NCI-H748 (cell line): ENCODE measurements around the gene SFXN3.

Experiments
- DNase-seq: peaks from one replicate; lab custom pipeline; 2025; ENCODE audit not compliant: unreplicated experiment; lab: John Stamatoyannopoulos, UW

Gene SFXN3

DNA sequence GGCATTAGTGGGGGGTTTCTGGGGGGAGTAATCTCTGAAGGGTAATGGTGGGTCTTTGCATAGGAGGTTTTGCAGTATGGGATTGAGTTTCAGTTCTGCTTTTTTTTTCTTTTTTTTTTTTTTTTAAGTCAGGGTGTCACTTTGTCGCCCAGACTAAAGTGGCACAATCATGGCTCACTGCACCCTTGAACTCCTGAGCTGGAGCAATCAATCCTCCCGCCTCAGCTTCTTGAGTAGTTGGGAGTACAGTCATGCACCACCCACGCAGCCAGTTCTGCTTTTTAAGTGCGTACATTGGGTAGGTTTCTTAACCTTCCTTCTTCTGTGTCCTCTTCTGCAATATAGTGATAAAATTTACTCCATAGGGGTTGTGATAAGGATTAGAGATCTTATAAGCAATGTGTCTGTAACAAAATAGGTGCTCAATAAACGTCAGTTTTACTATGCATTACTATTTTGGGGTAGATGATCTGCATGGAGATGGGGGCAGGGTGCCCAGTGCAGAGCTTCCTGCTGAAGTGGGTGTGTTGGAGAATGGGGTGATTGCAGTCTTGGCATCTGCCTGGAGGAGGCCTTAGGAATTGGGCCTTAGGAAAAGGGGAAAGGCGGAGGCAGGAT lies 40.3 kb downstream of the SFXN3 start:
- DNase-seq = no peak

DNA sequence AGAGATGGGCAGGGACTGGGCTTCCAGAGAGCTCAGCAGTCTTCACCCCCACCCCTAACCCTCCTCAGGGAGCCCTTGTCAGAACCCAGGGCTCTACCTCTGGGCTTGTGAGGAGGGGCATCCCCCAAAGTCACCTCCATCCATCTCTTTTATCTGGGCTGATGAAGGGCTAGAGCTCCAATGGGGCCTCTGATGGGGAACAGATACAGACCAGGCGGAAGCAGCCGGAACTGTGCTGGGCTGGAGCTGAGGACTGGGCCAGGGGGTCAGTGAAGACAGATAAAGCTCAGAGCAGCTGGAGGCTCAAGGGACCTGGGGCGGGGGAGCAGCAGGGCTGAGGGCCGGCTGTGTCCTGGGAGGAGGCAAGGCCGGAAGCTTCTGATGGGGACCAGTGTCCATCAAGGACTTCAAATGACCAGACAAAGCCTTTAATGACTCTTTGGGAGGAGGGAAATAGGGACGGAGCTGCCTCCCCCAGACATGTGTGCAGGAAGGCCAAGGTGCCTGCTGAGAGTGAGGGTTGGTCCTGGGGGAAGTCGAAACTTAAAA lies 40.9 kb downstream of the SFXN3 start:
- DNase-seq = no peak

DNA sequence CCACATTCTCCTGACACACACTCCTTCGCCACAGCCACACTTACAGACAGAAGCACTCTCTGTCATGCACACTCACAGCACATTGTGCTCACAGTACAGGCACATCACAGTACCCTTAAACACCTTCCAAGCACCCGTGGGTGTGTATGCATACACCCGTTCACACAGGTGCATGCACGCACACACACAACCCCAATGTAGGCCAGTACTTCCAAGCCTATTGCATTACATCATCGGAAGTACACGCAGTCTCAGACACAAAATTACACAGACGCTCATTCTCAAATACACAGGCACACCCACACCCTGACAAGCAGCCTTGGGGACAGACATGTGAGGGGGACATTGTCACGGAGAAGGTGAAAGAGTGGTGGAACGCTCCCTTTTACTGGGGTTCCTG lies 41.9 kb downstream of the SFXN3 start:
- no peak for DNase-seq

DNA sequence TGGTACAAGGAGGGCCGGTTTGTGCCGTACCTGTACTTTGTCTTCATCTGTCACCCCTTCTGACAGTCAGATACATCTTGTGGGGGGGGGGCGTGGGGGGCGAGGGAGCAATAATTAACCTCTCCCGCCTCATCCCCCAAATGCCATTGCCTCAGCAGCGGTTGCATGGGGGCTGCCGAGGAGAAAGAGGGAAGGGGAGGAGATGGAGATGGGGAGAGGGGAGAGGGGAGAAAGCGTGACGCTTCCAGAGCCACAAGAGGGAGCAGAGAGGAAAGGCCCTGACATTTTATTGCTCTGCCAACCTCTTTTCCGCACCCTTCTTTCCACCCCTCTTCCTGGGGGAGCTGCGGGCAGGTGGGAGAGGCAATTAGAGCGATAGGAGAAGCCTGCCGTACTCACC lies 42.6 kb downstream of the SFXN3 start:
- no peak for DNase-seq

DNA sequence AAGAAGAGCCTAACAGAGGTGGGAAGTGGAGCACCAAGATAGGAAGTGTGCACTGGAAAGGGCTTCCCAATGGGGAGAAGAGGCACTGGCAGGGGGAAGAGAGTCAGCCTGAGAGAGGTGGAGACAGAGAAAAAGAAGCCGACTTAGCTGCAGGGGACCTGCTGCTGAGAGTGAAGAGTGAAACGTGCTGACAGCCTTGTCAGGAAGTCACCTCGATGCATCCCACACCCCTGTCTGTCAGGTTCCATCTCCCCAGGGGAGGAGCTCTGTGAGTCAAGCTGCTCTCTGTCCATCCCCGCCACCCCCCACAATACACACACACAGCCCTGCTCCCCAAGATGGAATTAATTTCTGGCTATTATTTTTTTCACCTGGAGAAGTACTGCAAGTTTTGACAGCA lies 44.7 kb downstream of the SFXN3 start:
- DNase-seq = no peak

DNA sequence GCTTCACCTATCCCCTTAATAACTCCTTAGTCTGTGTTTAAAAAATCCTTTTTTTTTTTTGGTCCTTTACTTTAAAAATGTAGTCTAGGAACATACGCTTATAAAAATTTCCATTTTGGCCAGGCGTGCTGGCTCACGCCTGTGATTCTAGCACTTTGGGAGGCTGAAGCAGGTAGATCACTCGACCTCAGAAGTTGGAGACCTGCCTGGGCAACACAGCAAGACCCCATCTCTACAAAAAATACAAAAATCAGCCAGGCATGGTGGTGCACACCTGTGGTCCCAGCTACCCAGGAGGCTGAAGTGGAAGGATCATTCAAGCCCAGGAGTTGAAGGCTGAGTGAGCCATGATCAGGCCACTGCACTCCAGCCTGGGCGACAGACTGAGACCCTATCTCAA lies 45.6 kb downstream of the SFXN3 start:
- no peak for DNase-seq

DNA sequence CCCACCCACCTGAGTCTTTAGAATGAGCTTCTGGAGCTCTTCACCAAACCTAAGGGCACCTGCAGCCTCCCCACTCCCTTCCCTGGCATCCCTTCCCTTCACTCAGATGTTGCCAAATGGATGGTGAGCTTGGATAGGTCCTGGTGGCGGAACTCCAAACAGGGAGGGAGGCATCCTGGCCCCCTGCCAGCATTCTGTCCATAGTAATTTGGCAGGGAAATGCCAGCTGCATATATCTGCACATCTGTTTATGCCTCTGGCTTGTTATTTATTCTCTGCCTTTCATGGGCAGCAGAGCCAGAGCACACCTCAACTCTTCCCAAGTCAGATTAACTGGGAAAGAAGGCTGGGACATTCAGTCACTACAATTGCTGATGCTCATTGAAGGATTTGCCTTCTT lies 48.8 kb downstream of the SFXN3 start:
- DNase-seq = no peak

DNA sequence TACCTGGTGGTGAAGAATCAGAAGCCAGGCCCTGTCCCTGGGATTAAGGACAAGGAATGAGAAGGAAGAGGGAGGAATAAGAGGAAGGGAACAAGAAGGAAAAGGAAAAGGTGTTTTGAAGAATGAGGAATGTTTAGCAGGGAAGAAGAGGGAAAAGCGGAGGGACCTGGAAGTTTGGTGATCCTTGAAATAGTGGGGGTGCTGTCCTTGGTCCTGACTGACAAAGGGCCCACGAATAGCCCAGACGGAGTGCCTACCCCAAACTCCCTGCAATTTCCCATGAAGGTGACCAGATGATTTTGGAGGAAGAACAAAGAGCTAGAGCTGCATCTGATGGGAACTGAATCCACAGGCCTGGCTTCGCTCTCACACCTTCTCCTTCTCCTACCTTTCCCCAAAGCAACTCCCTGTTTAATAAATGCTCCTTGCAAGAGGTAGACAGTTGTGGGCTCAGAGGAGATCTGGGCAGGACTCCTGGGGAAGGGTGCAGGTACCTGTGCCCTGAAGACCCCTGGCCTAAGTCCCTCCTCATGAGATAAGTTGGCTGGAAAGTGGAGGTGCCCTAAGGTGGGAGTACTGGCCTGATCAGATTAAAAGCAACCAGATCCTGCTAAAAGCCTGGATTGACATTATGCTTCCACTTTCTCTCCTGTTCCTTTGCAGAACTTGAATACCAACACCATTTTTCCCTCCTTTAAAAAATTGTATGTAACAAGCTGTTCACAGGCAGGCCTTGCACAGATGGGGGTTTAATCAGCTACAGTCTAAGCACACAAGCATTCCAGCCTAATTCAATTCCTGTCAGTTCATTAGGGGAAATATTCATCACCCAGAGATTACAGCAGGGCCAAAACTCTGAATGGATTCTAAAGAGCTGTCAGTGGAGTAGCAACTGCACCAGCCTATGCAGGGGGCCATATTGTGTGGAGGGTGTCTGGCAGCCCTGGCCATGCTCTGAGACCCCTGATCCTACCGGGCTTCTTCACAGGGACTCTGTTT lies 50.2 kb downstream of the SFXN3 start:
- no peak for DNase-seq

DNA sequence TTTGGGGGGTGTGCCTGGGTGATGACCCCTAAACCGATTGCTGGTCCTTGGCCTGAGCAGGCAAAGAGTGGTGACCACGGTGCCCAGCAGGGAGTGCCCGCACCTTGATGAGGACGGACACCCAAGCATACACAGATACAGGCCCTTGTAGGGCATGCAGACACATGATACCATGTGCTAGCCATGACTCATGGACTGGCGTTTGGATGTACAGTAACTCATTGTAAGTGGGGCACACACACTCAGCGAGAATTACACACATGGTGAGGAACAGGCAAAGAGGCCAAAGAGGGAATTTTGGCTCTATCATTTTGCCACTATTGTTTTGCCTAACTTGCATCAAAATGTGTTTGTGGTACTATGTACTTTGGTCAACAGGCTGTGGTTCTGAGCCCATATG lies 54.8 kb downstream of the SFXN3 start:
- no peak for DNase-seq

DNA sequence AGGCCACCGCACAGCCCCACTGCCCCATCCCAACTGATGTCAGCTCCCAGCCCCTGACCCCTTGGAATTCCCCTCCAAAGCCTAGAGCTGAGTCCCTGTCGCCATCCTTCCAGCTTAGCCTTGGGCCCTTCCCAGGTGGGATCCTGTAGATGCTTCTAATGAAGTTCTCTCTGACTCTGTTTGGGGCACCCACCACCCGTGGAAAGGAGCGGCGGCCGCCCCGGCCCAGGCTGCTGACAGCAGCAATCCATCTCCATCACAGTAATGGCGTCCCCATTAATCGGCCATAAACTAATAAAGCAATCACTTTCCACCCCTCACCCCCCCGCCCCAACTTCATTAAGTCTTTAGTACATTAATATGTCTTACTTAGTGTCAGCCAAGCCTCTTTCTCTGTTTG lies 56.3 kb downstream of the SFXN3 start:
- DNase-seq = no peak

DNA sequence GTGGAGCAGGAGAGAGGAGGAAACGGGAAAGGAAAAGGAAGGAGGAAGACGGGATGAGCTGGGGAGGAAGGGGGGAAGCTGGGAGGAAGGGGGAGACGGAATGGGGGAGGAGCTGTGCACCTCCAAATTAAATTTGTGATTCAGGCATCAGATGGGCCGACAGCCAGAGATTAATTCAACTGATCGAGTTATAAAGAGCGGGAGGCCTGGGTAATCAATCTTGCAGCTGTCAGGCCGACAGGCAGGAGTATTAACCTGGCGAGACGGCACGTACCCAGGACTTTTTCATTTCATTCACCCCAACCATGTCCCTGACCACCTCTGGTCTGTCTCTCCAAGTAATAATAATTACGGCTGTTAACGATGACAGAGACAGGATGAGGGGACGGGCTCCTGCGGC lies 56.9 kb downstream of the SFXN3 start:
- DNase-seq = no peak

DNA sequence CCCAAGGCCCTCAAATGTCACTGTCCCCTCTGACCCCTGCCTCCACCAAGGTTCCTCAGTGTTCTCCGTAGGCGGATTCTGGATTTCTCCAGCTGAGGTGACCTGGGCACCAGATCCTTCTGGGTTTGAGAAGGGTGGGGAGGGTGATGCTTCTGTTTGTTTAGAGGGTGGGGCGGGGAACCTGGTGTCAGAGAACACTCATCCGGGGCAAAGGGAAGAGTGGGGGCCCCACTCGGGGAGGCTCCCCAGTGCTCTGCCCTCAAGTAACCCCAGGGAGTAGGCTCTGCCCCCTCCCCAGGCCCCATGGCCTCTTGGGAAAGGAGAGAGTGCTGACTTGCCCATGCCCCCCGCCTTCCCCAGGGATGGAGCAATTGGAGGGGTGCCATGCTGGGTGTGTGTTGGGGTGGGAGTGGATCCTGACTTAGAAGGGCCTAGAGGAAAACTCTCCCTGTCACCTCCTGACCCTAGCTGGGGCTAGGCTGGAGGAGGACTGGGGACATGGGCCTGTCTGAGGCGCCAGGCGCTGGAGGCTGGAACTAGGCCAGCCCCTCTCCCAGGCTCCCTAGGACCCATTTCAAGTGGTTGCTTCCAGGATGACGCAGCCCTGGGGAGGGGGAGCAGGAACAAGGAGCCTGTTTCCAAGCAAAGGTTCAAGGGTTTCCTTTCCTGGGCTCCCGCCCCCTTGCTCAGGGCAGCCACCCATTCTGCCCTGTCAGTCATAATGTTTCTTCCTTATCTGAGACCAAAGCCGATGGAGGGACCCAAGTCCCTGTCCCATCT lies 58.7 kb downstream of the SFXN3 start:
- no peak for DNase-seq

DNA sequence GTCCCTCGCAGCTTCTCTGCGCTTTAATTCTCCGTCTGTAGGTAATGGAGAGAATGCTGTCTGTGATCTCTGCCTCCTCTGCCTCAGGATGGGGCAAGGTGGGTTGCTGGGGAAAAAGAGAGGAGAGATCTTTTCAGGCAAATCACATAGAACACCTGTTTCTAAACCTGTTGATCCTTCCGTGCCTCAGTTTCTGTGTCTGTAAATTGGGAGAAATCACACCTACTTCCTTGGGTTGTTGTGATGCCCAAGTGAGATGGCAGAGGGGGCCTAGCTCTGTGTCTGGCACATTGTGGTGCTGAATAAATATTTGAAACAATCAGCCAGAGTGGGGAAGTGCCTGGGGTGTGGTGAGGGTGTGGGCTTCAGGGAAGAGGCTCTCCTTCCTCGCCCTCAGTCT lies 59.6 kb downstream of the SFXN3 start:
- DNase-seq = no peak
